Caco-2 (cell line): Measurements from ENCODE around the gene SRGAP1. TPM values are rescaled to one million over a fixed set of nuclear protein-coding genes. Genes with fewer than 3 reads are reported as not detected.

Experiments used
- BruUV-seq: library from RNA; stranded (reverse); fragments of 400-500 nt; replicated peaks from 2 replicates; lab custom pipeline; 2021; lab: Mats Ljungman, UMichigan
- CTCF ChIA-PET: fragments of 300-600 bp; sonication (Branson Sonifier 250); formaldehyde crosslinking; loops from one replicate; lab custom pipeline; 2022; ENCODE audit warnings: antibody characterized with exemption; lab: Charles Lee
- POLR2A ChIA-PET: fragments of 300-600 bp; sonication (Branson Sonifier 250); formaldehyde crosslinking; loops from one replicate; lab custom pipeline; 2022; ENCODE audit warnings: antibody characterized with exemption; lab: Charles Lee
- DNase-seq, 2 experiments: peaks; one replicate each; pipeline versions ENCODE4 v3.0.0 to v3.0.0-alpha.2; 2020 to 2022
- H3K27me3 ChIP-seq: replicated peaks from 2 replicates; pipeline ENCODE4 v1.6.0; 2011; ENCODE audit warnings: low read length; ENCODE audit not compliant: control insufficient read depth, insufficient read depth
- H3K36me3 ChIP-seq: 2 replicates; pipeline ENCODE4 v1.5.1; 2011; ENCODE audit warnings: low read length; ENCODE audit not compliant: control insufficient read depth, insufficient read depth
- H3K4me1 ChIP-seq: fragments of 250-450 bp; sonication (Bioruptor Pico); 2 replicates; pipeline ENCODE4 v1.5.1; 2020; ENCODE audit warnings: mild to moderate bottlenecking
- H3K4me3 ChIP-seq: 2 replicates; pipeline ENCODE4 v1.5.1; 2011; ENCODE audit warnings: low read depth, mild to moderate bottlenecking, control low read depth, low read length
- H3K9me3 ChIP-seq: fragments of 250-450 bp; sonication (Bioruptor Pico); 2 replicates; pipeline ENCODE4 v1.5.1; 2020; ENCODE audit warnings: mild to moderate bottlenecking, moderate library complexity
- H3K27ac Mint-ChIP-seq: one replicate; pipeline ENCODE4 v1.8.0; 2022; ENCODE audit warnings: mixed read lengths; ENCODE audit not compliant: unreplicated experiment
- H3K27me3 Mint-ChIP-seq: one replicate; pipeline ENCODE4 v1.8.0; 2022; ENCODE audit warnings: mixed read lengths; ENCODE audit not compliant: insufficient read depth, unreplicated experiment
- H3K36me3 Mint-ChIP-seq: one replicate; pipeline ENCODE4 v1.8.0; 2022; ENCODE audit warnings: mild to moderate bottlenecking, mixed read lengths; ENCODE audit not compliant: insufficient read depth, unreplicated experiment
- H3K4me1 Mint-ChIP-seq: one replicate; pipeline ENCODE4 v1.8.0; 2022; ENCODE audit warnings: low read depth, mixed read lengths; ENCODE audit not compliant: unreplicated experiment
- H3K4me3 Mint-ChIP-seq: one replicate; pipeline ENCODE4 v1.8.0; 2022; ENCODE audit warnings: mild to moderate bottlenecking, moderate library complexity, mixed read lengths; ENCODE audit not compliant: unreplicated experiment
- H3K9me3 Mint-ChIP-seq: one replicate; pipeline ENCODE4 v1.8.0; 2022; ENCODE audit warnings: mixed read lengths; ENCODE audit not compliant: unreplicated experiment
- intact Hi-C: fragments of 100-400 bp; cut with micrococcal nuclease; formaldehyde crosslinking; loops from one replicate; pipeline ENCODE4 v1.10.0; 2022; ENCODE audit not compliant: unreplicated experiment
- total RNA-seq: library from RNA; stranded (reverse); gene quantifications from 2 replicates; pipeline ENCODE4 v1.2.3, GENCODE V29; 2022
- TF ChIP-seq, protein P1 (sequence below), 2 experiments: fragments of 200-600 bp in 1 of 2; IDR thresholded peaks; 1 replicate in 1 of 2; 2 replicates in 1 of 2; pipeline versions ENCODE4 v1.5.1 to v1.8.0; 2011 to 2022; ENCODE audit warnings: antibody characterized with exemption in 1 of 2, control low read depth in 1 of 2, inconsistent platforms in 1 of 2, low read depth in 1 of 2, low read length in 1 of 2, mild to moderate bottlenecking in 1 of 2, moderate library complexity in 1 of 2; ENCODE audit not compliant: insufficient read depth in 1 of 2, severe bottlenecking in 1 of 2, unreplicated experiment in 1 of 2

Gene SRGAP1
- total RNA-seq, 1 experiment from 2014 or later: 22.1 TPM

DNA sequence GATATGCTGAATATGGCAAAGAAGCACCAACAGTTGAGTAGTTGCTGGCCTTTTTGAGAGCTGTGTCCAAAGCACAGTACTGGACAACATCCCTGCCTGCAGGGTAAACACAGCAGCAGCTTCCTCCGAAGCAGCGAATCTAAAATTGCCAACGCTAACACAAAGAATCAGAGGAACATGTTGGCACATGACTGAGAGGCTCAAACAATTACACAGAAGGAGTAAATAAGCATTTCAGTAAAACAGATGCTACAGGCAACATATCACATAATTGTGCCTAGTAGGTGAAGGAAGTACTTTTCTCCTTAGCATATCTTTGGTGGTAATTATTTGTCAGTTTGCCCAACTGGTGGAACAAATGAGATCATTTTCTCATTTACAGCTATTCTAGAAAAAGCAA, 325.5 kb downstream of the SRGAP1 start:
- Histone ChIP-seq H3K4me1 (peaks cover 28% of the 10 kb centered on the region), H3K4me3 (no peak overlapping the region), H3K9me3 (no peaks in the 10 kb centered on the region), H3K27me3 (no peaks in the 10 kb centered on the region), H3K36me3 (no peaks in the 10 kb centered on the region)
- DNase-seq: no peak
- intact Hi-C loops: loop anchor here (10.0 kb wide), 1 partner anchor 85 kb away; no protein-coding TSS in a partner anchor
- no peaks in the 10 kb centered on the region for H3K36me3 Mint-ChIP-seq
- peaks cover 11% of the 10 kb centered on the region for H3K4me1 Mint-ChIP-seq
- no peak overlapping the region for H3K4me3 Mint-ChIP-seq
- POLR2A ChIA-PET: no interaction called here
- BruUV-seq: no TSS peak
- CTCF ChIA-PET: no interaction called here
- peaks cover 9% of the 10 kb centered on the region for H3K9me3 Mint-ChIP-seq
- H3K27ac Mint-ChIP-seq: no peak overlapping the region
- TF ChIP-seq, protein P1, sequence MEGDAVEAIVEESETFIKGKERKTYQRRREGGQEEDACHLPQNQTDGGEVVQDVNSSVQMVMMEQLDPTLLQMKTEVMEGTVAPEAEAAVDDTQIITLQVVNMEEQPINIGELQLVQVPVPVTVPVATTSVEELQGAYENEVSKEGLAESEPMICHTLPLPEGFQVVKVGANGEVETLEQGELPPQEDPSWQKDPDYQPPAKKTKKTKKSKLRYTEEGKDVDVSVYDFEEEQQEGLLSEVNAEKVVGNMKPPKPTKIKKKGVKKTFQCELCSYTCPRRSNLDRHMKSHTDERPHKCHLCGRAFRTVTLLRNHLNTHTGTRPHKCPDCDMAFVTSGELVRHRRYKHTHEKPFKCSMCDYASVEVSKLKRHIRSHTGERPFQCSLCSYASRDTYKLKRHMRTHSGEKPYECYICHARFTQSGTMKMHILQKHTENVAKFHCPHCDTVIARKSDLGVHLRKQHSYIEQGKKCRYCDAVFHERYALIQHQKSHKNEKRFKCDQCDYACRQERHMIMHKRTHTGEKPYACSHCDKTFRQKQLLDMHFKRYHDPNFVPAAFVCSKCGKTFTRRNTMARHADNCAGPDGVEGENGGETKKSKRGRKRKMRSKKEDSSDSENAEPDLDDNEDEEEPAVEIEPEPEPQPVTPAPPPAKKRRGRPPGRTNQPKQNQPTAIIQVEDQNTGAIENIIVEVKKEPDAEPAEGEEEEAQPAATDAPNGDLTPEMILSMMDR (IDR thresholded peaks at IDR 0.05; ENCODE audit: insufficient read depth in 1 of 2, low read depth in 1 of 2, low read length in 1 of 2, severe bottlenecking in 1 of 2, unreplicated experiment in 1 of 2): no peak
- H3K27me3 Mint-ChIP-seq: no peaks in the 10 kb centered on the region

DNA sequence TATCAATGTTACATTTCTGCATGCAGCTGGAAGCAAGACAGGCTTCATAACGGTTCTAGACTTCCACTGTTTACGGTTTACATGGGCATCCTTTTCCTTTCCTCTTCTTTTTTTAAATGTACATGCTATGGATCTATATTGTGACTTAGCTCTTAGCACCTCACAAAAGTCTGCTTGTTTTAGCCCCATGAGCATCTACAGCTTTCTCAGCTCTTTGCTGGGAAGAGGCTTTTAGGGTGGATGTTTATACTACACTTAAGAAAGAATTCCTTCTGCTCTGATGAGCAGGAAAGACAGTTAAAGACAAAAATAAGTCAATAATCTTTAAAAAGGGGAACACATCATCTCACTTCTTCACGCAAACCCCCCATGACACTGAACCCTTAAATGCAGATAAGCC, 326.2 kb downstream of the SRGAP1 start:
- intact Hi-C loops: loop anchor here (10.0 kb wide), 1 partner anchor 86 kb away; no protein-coding TSS in a partner anchor
- Mint-ChIP-seq H3K4me1 (peaks cover 11% of the 10 kb centered on the region), H3K27ac (no peak overlapping the region), H3K9me3 (peaks cover 5% of the 10 kb centered on the region), H3K36me3 (no peaks in the 10 kb centered on the region), H3K27me3 (no peaks in the 10 kb centered on the region), H3K4me3 (no peak overlapping the region)
- TF ChIP-seq, protein P1 (IDR thresholded peaks at IDR 0.05; ENCODE audit: insufficient read depth in 1 of 2, low read depth in 1 of 2, low read length in 1 of 2, severe bottlenecking in 1 of 2, unreplicated experiment in 1 of 2): no peak
- ChIA-PET POLR2A (no interaction called here), CTCF (no interaction called here)
- Histone ChIP-seq H3K4me3 (no peak overlapping the region), H3K9me3 (no peaks in the 10 kb centered on the region), H3K36me3 (no peaks in the 10 kb centered on the region), H3K27me3 (no peaks in the 10 kb centered on the region), H3K4me1 (peaks cover 28% of the 10 kb centered on the region)
- DNase-seq: no peak
- no TSS peak for BruUV-seq

DNA sequence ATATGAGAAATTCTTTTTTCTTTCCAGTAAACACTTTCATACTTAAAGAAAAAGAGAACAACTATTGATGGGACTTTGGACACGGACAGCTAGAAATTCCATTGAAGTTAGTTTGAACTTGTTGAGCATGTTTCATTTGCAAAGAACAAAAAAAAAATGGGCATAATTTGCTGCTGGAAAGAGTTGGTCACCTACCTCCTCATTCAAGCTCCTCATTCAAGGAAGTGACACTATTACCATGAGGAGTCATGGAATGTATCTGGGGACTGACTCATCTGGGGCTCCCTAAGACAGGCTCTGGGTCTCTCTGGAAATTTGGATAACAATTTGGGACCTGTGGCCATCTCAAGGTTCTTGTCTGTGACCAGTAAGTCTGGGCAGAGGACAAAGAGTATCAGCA, 327.2 kb downstream of the SRGAP1 start:
- Histone ChIP-seq H3K4me1 (peaks cover 35% of the 10 kb centered on the region), H3K9me3 (no peaks in the 10 kb centered on the region), H3K27me3 (no peaks in the 10 kb centered on the region), H3K4me3 (no peak overlapping the region), H3K36me3 (no peaks in the 10 kb centered on the region)
- BruUV-seq: no TSS peak
- ChIA-PET CTCF (no interaction called here), POLR2A (no interaction called here)
- Mint-ChIP-seq H3K36me3 (no peaks in the 10 kb centered on the region), H3K27me3 (no peaks in the 10 kb centered on the region), H3K4me3 (no peak overlapping the region), H3K4me1 (peaks cover 11% of the 10 kb centered on the region), H3K27ac (peak overlapping the region; percentile 62), H3K9me3 (no peaks in the 10 kb centered on the region)
- TF ChIP-seq, protein P1 (IDR thresholded peaks at IDR 0.05; ENCODE audit: insufficient read depth in 1 of 2, low read depth in 1 of 2, low read length in 1 of 2, severe bottlenecking in 1 of 2, unreplicated experiment in 1 of 2): no peak
- intact Hi-C loops: loop anchor here (10.0 kb wide), 1 partner anchor 87 kb away; no protein-coding TSS in a partner anchor
- no peak for DNase-seq
